Measurements from ENCODE around the gene AGBL4.

GRCh38 chr1:48765335-48765734, 1258.4 kb downstream of the AGBL4 start:
- TF ChIP-seq CTCF (IDR thresholded peaks at IDR 0.05 in 8 of 11, conservative IDR thresholded peaks at IDR 0.05 in 3 of 11) (no peak), POLR2A (IDR thresholded peaks at IDR 0.05) (no peak), POLR2AphosphoS5 (IDR thresholded peaks at IDR 0.05) (no peak)
